ENCODE results near the gene CLN6. TPM values are rescaled to one million over a fixed set of nuclear protein-coding genes. Genes with fewer than 3 reads are reported as not detected.
"Not testable (repeated sequence)": the region's sequence is repeated elsewhere in the genome, so short reads cannot be mapped to it uniquely, and the experiment has no call there.

Gene CLN6
- total RNA-seq, 1 experiment from 2014 or later: 71.9 TPM

DNA sequence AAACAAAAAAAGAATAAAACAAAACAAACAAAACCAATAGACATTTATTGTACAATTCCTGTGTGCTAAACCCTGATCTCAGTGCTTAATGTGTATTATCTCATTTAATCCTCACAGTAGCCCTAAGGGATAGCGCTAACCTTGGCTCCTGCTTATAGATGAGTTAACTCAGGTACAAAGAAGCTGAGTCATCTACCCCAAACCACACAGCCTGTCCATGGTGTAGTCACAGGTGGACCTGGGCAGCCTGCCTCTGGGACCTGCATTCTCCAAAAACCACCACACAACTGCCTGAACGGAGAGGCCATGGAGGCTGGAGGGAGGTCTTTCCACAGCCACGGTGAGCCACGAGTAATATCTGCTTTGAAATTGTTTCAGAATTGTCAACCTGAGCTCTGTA, 5.5 kb upstream of the CLN6 start:
- Histone ChIP-seq H2BK15ac (ENCODE audit: low read depth, low read length) (no peak overlapping the region), H3K18ac (ENCODE audit: insufficient read length, low read depth, low read length) (no peak overlapping the region)

DNA sequence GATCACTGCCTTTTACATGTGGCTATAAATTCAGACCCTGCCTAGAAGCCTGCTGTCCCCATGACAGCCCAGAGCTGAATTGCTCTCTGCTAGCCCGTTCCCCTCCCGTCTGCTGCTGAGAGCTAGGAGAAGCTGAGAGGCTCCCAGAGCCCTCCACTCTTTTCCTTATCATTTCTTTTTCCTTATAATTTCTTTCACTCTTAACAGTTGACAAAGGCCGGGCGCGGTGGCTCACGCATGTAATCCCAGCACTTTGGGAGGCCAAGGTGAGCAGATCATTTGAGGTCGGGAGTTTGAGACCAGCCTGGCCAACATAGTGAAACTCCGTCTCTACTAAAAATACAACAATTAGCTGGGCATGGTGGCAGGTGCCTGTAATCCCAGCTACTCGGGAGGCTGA, 5.0 kb upstream of the CLN6 start:
- not testable (repeated sequence) for H3K27me3 ChIP-seq (ENCODE audit: insufficient read depth, low read length); H2BK120ac ChIP-seq (ENCODE audit: low read depth, low read length, poor library complexity, severe bottlenecking); H3K27ac Mint-ChIP-seq; H3K4ac ChIP-seq (ENCODE audit: low read depth, low read length); H3K79me2 ChIP-seq (ENCODE audit: insufficient read depth, low read length); H2BK12ac ChIP-seq (ENCODE audit: insufficient read length, low read depth, low read length); H3K9me3 Mint-ChIP-seq; H3K18ac ChIP-seq (ENCODE audit: insufficient read length, low read depth, low read length); H2AFZ ChIP-seq (ENCODE audit: low read length); H3K9ac ChIP-seq (ENCODE audit: extremely low read depth, insufficient read length, low read length); H3K23me2 ChIP-seq (ENCODE audit: insufficient read length, low read depth, low read length, poor library complexity, severe bottlenecking); H4K8ac ChIP-seq (replicated peaks; ENCODE audit: insufficient read length, low read depth, low read length); H3K4me1 ChIP-seq (ENCODE audit: insufficient read depth, low read length); H3K14ac ChIP-seq (ENCODE audit: insufficient read depth, low read length); H3K56ac ChIP-seq (ENCODE audit: insufficient read length, low read depth, low read length); H3T11ph ChIP-seq (ENCODE audit: low read length); H4K20me1 ChIP-seq (ENCODE audit: control insufficient read depth, insufficient read depth, insufficient read length); H3K27ac ChIP-seq (ENCODE audit: insufficient read length, low read depth, low read length); H3K4me2 ChIP-seq (ENCODE audit: insufficient read depth, insufficient read length, low read length); H2AK5ac ChIP-seq (ENCODE audit: insufficient read length, low read length); H2BK20ac ChIP-seq (ENCODE audit: low read depth, low read length, poor library complexity, severe bottlenecking); H4K5ac ChIP-seq (ENCODE audit: insufficient read length, low read depth, low read length); H3K4me3 Mint-ChIP-seq; H4K91ac ChIP-seq (ENCODE audit: insufficient read length, low read depth, low read length); H2BK5ac ChIP-seq (ENCODE audit: insufficient read length, low read length); H3K9me3 ChIP-seq (ENCODE audit: control insufficient read depth, low read depth, low read length); DNase-seq; H3K36me3 Mint-ChIP-seq (ENCODE audit: insufficient read depth in 1 of 3, low read depth in 3 of 3); H3K79me1 ChIP-seq (ENCODE audit: insufficient read depth, low read depth, low read length, poor library complexity, severe bottlenecking); H3K23ac ChIP-seq (ENCODE audit: insufficient read length, low read depth, low read length); H2BK15ac ChIP-seq (ENCODE audit: low read depth, low read length)
- Mint-ChIP-seq H3K4me1 (peaks cover 19 to 28% of the 10 kb centered on the region in 2 experiments), H3K27me3 (ENCODE audit: low read depth) (peaks cover 19% of the 10 kb centered on the region)
- WGBS (ENCODE audit: extremely low coverage, insufficient read length, low lambda C conversion rate): no CpG with 5 or more reads among the region's 9 CpGs

More for the DNA sequence above, 5.5 kb upstream of the CLN6 start:
- Histone ChIP-seq H2AK5ac (ENCODE audit: insufficient read length, low read length) (no peak overlapping the region), H3K23ac (ENCODE audit: insufficient read length, low read depth, low read length) (no peak overlapping the region), H3K9me3 (ENCODE audit: control insufficient read depth, low read depth, low read length) (no peaks in the 10 kb centered on the region), H4K20me1 (ENCODE audit: control insufficient read depth, insufficient read depth, insufficient read length) (no peaks in the 10 kb centered on the region), H3K4ac (ENCODE audit: low read depth, low read length) (no peak overlapping the region), H3K56ac (ENCODE audit: insufficient read length, low read depth, low read length) (no peak overlapping the region), H4K5ac (ENCODE audit: insufficient read length, low read depth, low read length) (no peak overlapping the region), H3K14ac (ENCODE audit: insufficient read depth, low read length) (no peak overlapping the region), H3K4me1 (ENCODE audit: insufficient read depth, low read length) (no peaks in the 10 kb centered on the region; the same call in 1 of the 2 replicates), H3K79me1 (ENCODE audit: insufficient read depth, low read depth, low read length, poor library complexity, severe bottlenecking) (no peaks in the 10 kb centered on the region), H3K23me2 (ENCODE audit: insufficient read length, low read depth, low read length, poor library complexity, severe bottlenecking) (peaks cover 1% of the 10 kb centered on the region), H3T11ph (ENCODE audit: low read length) (no peak overlapping the region), H2BK20ac (ENCODE audit: low read depth, low read length, poor library complexity, severe bottlenecking) (no peak overlapping the region), H2AFZ (ENCODE audit: low read length) (no peak overlapping the region), H3K79me2 (ENCODE audit: insufficient read depth, low read length) (no peaks in the 10 kb centered on the region; the same call in 1 of the 2 replicates), H2BK12ac (ENCODE audit: insufficient read length, low read depth, low read length) (no peak overlapping the region), H3K4me2 (ENCODE audit: insufficient read depth, insufficient read length, low read length) (no peak overlapping the region), H2BK5ac (ENCODE audit: insufficient read length, low read length) (no peak overlapping the region), H2BK120ac (ENCODE audit: low read depth, low read length, poor library complexity, severe bottlenecking) (no peak overlapping the region), H4K91ac (ENCODE audit: insufficient read length, low read depth, low read length) (no peak overlapping the region), H3K27me3 (ENCODE audit: insufficient read depth, low read length) (no peaks in the 10 kb centered on the region), H3K27ac (ENCODE audit: insufficient read length, low read depth, low read length) (no peak overlapping the region), H4K8ac (replicated peaks; ENCODE audit: insufficient read length, low read depth, low read length) (no peak overlapping the region), H3K9ac (ENCODE audit: extremely low read depth, insufficient read length, low read length) (no peak overlapping the region)
- peaks cover 16% of the 10 kb centered on the region for H3K27me3 Mint-ChIP-seq (ENCODE audit: low read depth)
- no peaks in the 10 kb centered on the region; a peak in 1 of 7 replicates for H3K36me3 Mint-ChIP-seq (ENCODE audit: insufficient read depth in 1 of 3, low read depth in 3 of 3)
- no CpG with 5 or more reads among the region's 4 CpGs for WGBS (ENCODE audit: extremely low coverage, insufficient read length, low lambda C conversion rate)
- TF ChIP-seq CTCF (conservative IDR thresholded peaks at IDR 0.05): no peak
- H3K9me3 Mint-ChIP-seq: no peaks in the 10 kb centered on the region
- no peak for DNase-seq
- no peak overlapping the region for H3K27ac Mint-ChIP-seq
- no peak overlapping the region for H3K4me3 Mint-ChIP-seq
- H3K4me1 Mint-ChIP-seq: peaks cover 16 to 25% of the 10 kb centered on the region in 2 experiments

Data from H9 (cell line).